Upper lobe of right lung (tissue), 1 donor: ENCODE data around the gene OTULINL. TPM values are rescaled to one million over a fixed set of nuclear protein-coding genes. Genes with fewer than 3 reads are reported as not detected.

Experiments
- ATAC-seq: fragments of 200-7000 bp; cut with Tn5 transposase; one replicate; pipeline ENCODE4 v1.9.1; 2020; ENCODE audit warnings: mild to moderate bottlenecking, moderate library complexity
- DNase-seq: peaks from one replicate; pipeline ENCODE4 v3.0.0-alpha.2; 2020
- H3K27ac ChIP-seq: fragments of 200-600 bp; one replicate; pipeline ENCODE4 v1.8.0; 2022
- H3K27me3 ChIP-seq: fragments of 200-600 bp; one replicate; pipeline ENCODE4 v1.8.0; 2022; ENCODE audit warnings: mild to moderate bottlenecking
- H3K36me3 ChIP-seq: fragments of 200-600 bp; one replicate; pipeline ENCODE4 v1.8.0; 2022
- H3K4me1 ChIP-seq: fragments of 200-600 bp; one replicate; pipeline ENCODE4 v1.8.0; 2022
- H3K4me3 ChIP-seq: fragments of 200-600 bp; one replicate; pipeline ENCODE4 v1.8.0; 2022; ENCODE audit warnings: mild to moderate bottlenecking
- H3K9me3 ChIP-seq: fragments of 200-600 bp; one replicate; pipeline ENCODE4 v1.8.0; 2022
- intact Hi-C: fragments of 100-400 bp; cut with DNase I; formaldehyde crosslinking; loops from one replicate; pipeline ENCODE4 v1.11.0; 2022
- total RNA-seq: library from RNA; stranded (reverse); fragmentation: NEBNext Ultra II Directional; extraction: Animal tissue kit (Norgen Biotek cat#: 25700); gene quantifications from one replicate; pipeline ENCODE4 v1.2.1, GENCODE V29; 2021
- TF ChIP-seq, protein P1 (sequence below): fragments of 200-600 bp; IDR thresholded peaks from one replicate; pipeline ENCODE4 v1.8.0; 2022; ENCODE audit warnings: antibody characterized with exemption
- donor health status: DM: no; HTN: yes; CAD: no; lungs with severe emphysema.

Gene OTULINL
- total RNA-seq, 1 donor from 2014 or later: 104 TPM

DNA sequence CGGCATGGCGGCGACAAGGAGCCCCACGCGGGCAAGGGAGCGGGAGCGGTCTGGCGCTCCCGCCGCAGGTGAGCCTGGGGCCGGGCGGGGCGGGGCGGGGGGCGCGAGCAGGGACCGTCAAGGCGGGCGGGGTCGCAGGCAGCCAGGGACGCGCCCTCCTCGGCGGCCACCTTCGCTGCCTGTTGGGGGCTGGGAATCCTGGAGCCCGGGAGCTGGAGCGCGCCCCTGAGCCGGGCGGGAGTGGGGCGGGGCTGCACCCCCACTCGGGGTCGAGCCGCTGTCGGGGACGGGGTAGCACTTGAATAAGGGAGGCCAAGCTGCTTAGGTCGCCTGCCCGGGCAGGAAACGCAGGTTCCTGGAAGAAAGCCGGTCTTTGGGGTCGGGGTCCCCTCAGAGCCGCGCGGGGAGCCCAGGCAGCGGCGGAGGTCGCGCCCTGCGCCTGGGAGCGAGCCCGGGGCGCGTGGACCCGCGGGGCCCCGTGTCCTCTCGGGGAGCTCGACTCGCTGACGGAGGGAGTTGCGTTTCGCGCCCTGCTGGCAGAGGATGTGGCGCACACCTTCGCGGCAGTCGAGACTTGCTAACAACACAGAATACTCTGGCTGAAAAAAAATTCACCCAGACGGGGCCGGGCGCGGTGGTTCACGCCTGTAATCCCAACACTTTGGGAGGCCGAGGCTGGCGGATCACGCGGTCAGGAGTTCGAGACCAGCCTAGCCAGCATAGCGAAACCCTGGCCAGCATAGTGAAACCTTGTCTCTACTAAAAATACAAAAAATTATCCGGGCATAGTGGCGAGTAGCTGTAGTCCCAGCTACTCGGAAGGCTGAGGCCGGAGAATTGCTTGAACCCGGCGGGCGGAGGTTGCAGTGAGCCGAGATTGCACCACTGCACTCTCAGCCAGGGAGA, 552 bp downstream of the OTULINL start:
- Histone ChIP-seq H3K27me3 (no peaks in the 10 kb centered on the region), H3K4me3 (peak overlapping the region; percentile 79), H3K9me3 (no peaks in the 10 kb centered on the region), H3K36me3 (no peaks in the 10 kb centered on the region), H3K27ac (peak overlapping the region; percentile 90), H3K4me1 (peaks cover 8% of the 10 kb centered on the region)
- TF ChIP-seq, protein P1, sequence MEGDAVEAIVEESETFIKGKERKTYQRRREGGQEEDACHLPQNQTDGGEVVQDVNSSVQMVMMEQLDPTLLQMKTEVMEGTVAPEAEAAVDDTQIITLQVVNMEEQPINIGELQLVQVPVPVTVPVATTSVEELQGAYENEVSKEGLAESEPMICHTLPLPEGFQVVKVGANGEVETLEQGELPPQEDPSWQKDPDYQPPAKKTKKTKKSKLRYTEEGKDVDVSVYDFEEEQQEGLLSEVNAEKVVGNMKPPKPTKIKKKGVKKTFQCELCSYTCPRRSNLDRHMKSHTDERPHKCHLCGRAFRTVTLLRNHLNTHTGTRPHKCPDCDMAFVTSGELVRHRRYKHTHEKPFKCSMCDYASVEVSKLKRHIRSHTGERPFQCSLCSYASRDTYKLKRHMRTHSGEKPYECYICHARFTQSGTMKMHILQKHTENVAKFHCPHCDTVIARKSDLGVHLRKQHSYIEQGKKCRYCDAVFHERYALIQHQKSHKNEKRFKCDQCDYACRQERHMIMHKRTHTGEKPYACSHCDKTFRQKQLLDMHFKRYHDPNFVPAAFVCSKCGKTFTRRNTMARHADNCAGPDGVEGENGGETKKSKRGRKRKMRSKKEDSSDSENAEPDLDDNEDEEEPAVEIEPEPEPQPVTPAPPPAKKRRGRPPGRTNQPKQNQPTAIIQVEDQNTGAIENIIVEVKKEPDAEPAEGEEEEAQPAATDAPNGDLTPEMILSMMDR: peak; percentile 23
- ATAC-seq (peak; percentile 67), DNase-seq (peak; percentile 89)
- intact Hi-C loops: no loop called here

DNA sequence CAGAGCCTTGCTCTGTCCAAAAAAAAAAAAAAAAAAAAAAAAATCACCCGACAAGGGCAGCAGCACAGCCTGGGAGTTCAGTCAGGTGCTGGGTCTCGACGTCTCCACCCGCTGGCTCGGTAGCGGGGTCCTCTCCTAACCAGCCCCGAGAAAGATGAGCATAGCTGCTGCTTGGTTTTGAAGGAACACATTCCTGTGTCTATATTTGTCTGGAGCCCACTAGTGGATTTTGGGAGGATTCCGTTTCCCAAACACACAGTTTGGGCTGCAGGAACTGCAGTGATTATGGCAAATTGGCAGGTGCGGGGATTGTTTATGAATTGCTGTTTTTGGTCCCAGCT, 1.2 kb downstream of the OTULINL start:
- peak overlapping the region; percentile 90 for H3K27ac ChIP-seq

DNA sequence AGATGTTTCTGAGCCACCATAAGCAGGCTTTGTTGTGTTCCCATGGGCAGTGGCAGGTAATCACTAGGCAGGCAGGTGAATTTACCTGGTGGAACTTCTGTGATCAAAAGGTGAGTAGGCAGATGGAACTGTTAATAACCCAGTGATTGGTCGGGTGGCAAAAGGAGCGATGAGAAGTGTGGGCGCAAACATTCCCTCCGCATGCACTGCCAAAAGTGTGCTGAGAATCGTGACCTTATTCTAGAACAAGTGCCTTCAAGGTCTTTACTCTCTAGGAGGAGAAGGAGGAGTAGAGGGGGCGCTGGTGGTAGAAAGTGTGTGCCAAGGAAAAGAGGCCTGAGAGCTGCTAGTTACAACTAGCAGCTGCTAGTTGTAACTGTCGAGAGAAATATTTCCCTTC, 3.3 kb downstream of the OTULINL start:
- Histone ChIP-seq H3K4me3 (no peak overlapping the region), H3K27ac (peak overlapping the region; percentile 90), H3K9me3 (no peaks in the 10 kb centered on the region), H3K36me3 (no peaks in the 10 kb centered on the region), H3K4me1 (peaks cover 14% of the 10 kb centered on the region), H3K27me3 (no peaks in the 10 kb centered on the region)
- TF ChIP-seq, protein P1: no peak
- peak; percentile 2 for ATAC-seq
- intact Hi-C loops: no loop called here
- DNase-seq: no peak

More for the DNA sequence above, 1.2 kb downstream of the OTULINL start:
- TF ChIP-seq, protein P1: no peak
- intact Hi-C loops: no loop called here
- Histone ChIP-seq H3K9me3 (no peaks in the 10 kb centered on the region), H3K4me3 (peak overlapping the region; percentile 79), H3K4me1 (peaks cover 10% of the 10 kb centered on the region), H3K27me3 (no peaks in the 10 kb centered on the region), H3K36me3 (no peaks in the 10 kb centered on the region)
- DNase-seq (no peak), ATAC-seq (no peak)

DNA sequence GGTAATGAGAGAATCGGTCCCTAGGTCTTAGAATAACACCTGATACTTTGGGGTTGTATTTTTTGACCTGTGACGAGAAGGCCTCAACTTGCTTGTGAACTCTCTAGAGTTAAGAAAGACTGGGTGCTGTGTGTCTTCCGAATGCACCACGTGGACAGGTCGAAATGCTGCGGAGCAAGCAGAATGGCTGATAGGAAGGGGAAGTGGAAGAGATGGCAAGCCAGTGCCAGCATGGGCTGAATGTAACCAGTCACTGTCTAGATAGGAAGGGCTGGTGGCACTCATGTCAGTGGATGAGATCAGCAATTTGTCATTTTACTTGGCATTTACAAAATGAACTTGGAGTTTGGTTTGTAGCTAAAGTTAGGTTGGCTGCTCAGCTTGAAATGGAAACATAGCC, 5.6 kb downstream of the OTULINL start:
- intact Hi-C loops: no loop called here
- DNase-seq (no peak), ATAC-seq (peak; percentile 28)
- Histone ChIP-seq H3K36me3 (no peaks in the 10 kb centered on the region), H3K4me3 (no peak overlapping the region), H3K27ac (peak overlapping the region; percentile 90), H3K4me1 (peaks cover 26% of the 10 kb centered on the region), H3K9me3 (no peaks in the 10 kb centered on the region), H3K27me3 (no peaks in the 10 kb centered on the region)
- TF ChIP-seq, protein P1: no peak

DNA sequence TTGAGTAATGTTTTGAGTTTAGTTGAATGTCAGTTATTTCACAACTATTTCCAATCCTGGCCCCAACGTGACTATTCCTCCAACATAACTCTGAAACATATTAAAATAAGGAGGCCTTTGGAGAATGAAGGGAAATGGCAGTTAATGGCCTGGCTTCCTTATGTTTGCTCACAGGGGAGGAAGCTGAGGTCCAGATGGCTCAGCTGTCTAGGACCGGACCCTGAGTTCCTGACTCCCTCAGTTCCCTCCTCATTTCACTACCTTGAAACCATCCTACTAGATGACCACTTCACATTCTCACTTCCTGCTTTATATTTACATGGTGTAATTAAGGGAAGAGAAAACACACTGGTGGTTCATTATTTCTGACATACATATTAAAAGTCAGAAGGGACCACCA, 6.6 kb downstream of the OTULINL start:
- no peaks in the 10 kb centered on the region for H3K27me3 ChIP-seq
- no peak for ATAC-seq
- H3K4me1 ChIP-seq: peaks cover 24% of the 10 kb centered on the region
- intact Hi-C loops: no loop called here
- H3K9me3 ChIP-seq: no peaks in the 10 kb centered on the region
- no peaks in the 10 kb centered on the region for H3K36me3 ChIP-seq
- no peak for DNase-seq
- H3K27ac ChIP-seq: peak overlapping the region; percentile 79
- TF ChIP-seq, protein P1: no peak
- H3K4me3 ChIP-seq: no peak overlapping the region
